ENCODE data around the gene SDK1.

DNA sequence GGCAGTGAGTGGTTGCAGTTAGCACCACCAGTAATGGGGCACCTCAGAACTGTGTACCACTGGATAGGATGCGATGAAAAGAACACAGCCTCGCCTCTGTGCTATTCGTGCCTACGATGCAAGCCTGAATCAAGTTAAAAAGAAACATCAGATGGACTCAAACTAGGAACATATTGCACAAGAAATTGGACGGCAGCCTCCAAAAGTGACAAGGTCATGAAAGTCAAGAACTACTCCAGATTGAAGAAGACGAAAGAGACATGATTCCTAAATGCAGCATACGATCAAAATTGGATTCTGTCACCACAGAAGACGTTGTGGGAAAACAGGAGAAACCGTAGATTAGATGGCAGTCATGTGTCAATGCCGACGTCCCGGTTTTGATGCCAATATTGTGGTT lies 732.9 kb downstream of the SDK1 start:
- TF ChIP-seq, protein P1, sequence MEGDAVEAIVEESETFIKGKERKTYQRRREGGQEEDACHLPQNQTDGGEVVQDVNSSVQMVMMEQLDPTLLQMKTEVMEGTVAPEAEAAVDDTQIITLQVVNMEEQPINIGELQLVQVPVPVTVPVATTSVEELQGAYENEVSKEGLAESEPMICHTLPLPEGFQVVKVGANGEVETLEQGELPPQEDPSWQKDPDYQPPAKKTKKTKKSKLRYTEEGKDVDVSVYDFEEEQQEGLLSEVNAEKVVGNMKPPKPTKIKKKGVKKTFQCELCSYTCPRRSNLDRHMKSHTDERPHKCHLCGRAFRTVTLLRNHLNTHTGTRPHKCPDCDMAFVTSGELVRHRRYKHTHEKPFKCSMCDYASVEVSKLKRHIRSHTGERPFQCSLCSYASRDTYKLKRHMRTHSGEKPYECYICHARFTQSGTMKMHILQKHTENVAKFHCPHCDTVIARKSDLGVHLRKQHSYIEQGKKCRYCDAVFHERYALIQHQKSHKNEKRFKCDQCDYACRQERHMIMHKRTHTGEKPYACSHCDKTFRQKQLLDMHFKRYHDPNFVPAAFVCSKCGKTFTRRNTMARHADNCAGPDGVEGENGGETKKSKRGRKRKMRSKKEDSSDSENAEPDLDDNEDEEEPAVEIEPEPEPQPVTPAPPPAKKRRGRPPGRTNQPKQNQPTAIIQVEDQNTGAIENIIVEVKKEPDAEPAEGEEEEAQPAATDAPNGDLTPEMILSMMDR (IDR thresholded peaks at IDR 0.05; ENCODE audit: low read depth, low read length, poor library complexity, severe bottlenecking) = no peak
- no peak for TF ChIP-seq EZH2phosphoT487 (IDR thresholded peaks at IDR 0.05; ENCODE audit: borderline replicate concordance, low read length)

All from DOHH2 (cell line).